Tibial nerve (tissue), 4 donors: ENCODE results near the gene PPME1.

Source experiments
- CTCF ChIP-seq, 5 experiments: fragments of 200-600 bp in 3 of 5; fragments of 450-650 bp in 2 of 5; sonication (generic) in 3 of 5; IDR thresholded peaks; one replicate each; pipeline ENCODE4 v1.5.1; 2016 to 2019; ENCODE audit warnings: antibody characterized with exemption in 5 of 5, mild to moderate bottlenecking in 3 of 5, moderate library complexity in 2 of 5
- EP300 ChIP-seq, 2 donors: sonication (generic); formaldehyde crosslinking; IDR thresholded peaks; one replicate each; pipeline ENCODE4 v1.6.1; 2017; ENCODE audit warnings: antibody characterized with exemption in 2 of 2, mild to moderate bottlenecking in 1 of 2

- TF ChIP-seq CTCF (IDR thresholded peaks at IDR 0.05) (no peak), EP300 (IDR thresholded peaks at IDR 0.05) (no peak)
Observed at GRCh38 chr11:74208507-74208906, 37.4 kb downstream of the PPME1 start.
